HCT116 (cell line): ENCODE measurements around the gene RAB3C.

Experiments used
- CBX3 ChIP-seq: IDR thresholded peaks from 2 replicates; pipeline ENCODE4 v1.6.1; 2012; ENCODE audit warnings: low read depth
- CTCF ChIP-seq, 3 experiments: fragments of 200-600 bp in 1 of 3; sonication (generic) in 1 of 3; IDR thresholded peaks in 2 of 3; conservative IDR thresholded peaks in 1 of 3; 2 replicates each; pipeline ENCODE4 v1.5.1; 2012 to 2017; ENCODE audit warnings: low read depth in 2 of 3, low read length in 2 of 3, antibody characterized with exemption in 1 of 3, borderline replicate concordance in 1 of 3, control low read depth in 1 of 3, mild to moderate bottlenecking in 1 of 3, mixed read lengths in 1 of 3, mixed run types in 1 of 3, moderate library complexity in 1 of 3; ENCODE audit not compliant: insufficient read depth in 1 of 3

- TF ChIP-seq CBX3: no peak
- TF ChIP-seq CTCF (IDR thresholded peaks at IDR 0.05 in 2 of 3, conservative IDR thresholded peaks at IDR 0.05 in 1 of 3; ENCODE audit: borderline replicate concordance in 1 of 3, insufficient read depth in 1 of 3, low read depth in 2 of 3, low read length in 2 of 3): no peak
These were observed 169.2 kb downstream of the RAB3C start for GRCh38 chr5:58752104-58752503.
